PC-9 (cell line): ENCODE results near the gene NOG. TPM values are rescaled to one million over a fixed set of nuclear protein-coding genes. Genes with fewer than 3 reads are reported as not detected.

ENCODE experiments used
- BruUV-seq: library from RNA; stranded (reverse); fragments of 400-500 nt; replicated peaks from 2 replicates; lab custom pipeline; 2021; lab: Mats Ljungman, UMichigan
- CTCF ChIA-PET: fragments of 300-600 bp; sonication (Branson Sonifier 250); formaldehyde crosslinking; loops from one replicate; lab custom pipeline; 2022; ENCODE audit warnings: antibody characterized with exemption; lab: Charles Lee
- POLR2A ChIA-PET: fragments of 300-600 bp; sonication (Branson Sonifier 250); formaldehyde crosslinking; loops from one replicate; lab custom pipeline; 2022; ENCODE audit warnings: antibody characterized with exemption; ENCODE audit not compliant: unreplicated experiment; lab: Charles Lee
- DNase-seq, 2 experiments: peaks; one replicate each; pipeline versions ENCODE4 v3.0.0 to v3.0.0-alpha.2; 2015 to 2022; ENCODE audit warnings: mixed read lengths in 1 of 2
- H2AFZ ChIP-seq: fragments of 200-600 bp; sonication (generic); 2 replicates; pipeline ENCODE4 v1.8.1; 2017; ENCODE audit warnings: antibody characterized with exemption
- H3F3A ChIP-seq: fragments of 200-600 bp; sonication (generic); 2 replicates; pipeline ENCODE4 v1.8.1; 2017; ENCODE audit warnings: antibody characterized with exemption, mild to moderate bottlenecking, low read depth; ENCODE audit not compliant: insufficient read depth
- H3K27ac ChIP-seq: fragments of 200-600 bp; sonication (generic); 2 replicates; pipeline ENCODE4 v1.6.1; 2016; ENCODE audit warnings: mixed run types
- H3K27me3 ChIP-seq: fragments of 200-600 bp; sonication (generic); 2 replicates; pipeline ENCODE4 v1.6.1; 2016; ENCODE audit warnings: low read depth, mixed run types; ENCODE audit not compliant: insufficient read depth
- H3K36me3 ChIP-seq: fragments of 200-600 bp; sonication (generic); 2 replicates; pipeline ENCODE4 v1.6.1; 2016; ENCODE audit warnings: low read depth, mixed run types
- H3K4me1 ChIP-seq: fragments of 200-600 bp; sonication (generic); replicated peaks from 2 replicates; pipeline ENCODE4 v1.6.1; 2016; ENCODE audit warnings: mixed run types; ENCODE audit not compliant: insufficient read depth
- H3K4me2 ChIP-seq: fragments of 200-600 bp; sonication (generic); 2 replicates; pipeline ENCODE4 v1.6.1; 2017; ENCODE audit warnings: mixed run types
- H3K4me3 ChIP-seq: fragments of 200-600 bp; sonication (generic); 2 replicates; pipeline ENCODE4 v1.6.1; 2016; ENCODE audit warnings: mixed run types
- H3K79me2 ChIP-seq: fragments of 200-600 bp; sonication (generic); 2 replicates; pipeline ENCODE4 v1.6.1; 2017; ENCODE audit warnings: low read depth, mixed run types
- H3K9me2 ChIP-seq: fragments of 200-600 bp; sonication (generic); 2 replicates; pipeline ENCODE4 v1.8.1; 2017; ENCODE audit warnings: mild to moderate bottlenecking; ENCODE audit not compliant: insufficient read depth
- H3K9me3 ChIP-seq: fragments of 200-600 bp; sonication (generic); 2 replicates; pipeline ENCODE4 v1.8.1; 2016; ENCODE audit warnings: low read depth; ENCODE audit not compliant: insufficient read depth
- H4K20me1 ChIP-seq: fragments of 200-600 bp; sonication (generic); 2 replicates; pipeline ENCODE4 v1.8.1; 2017; ENCODE audit not compliant: insufficient read depth
- EZH2 ChIP-seq: fragments of 200-600 bp; sonication (generic); IDR thresholded peaks from 2 replicates; pipeline ENCODE4 v1.8.0; 2017; ENCODE audit warnings: antibody characterized with exemption, low read depth
- intact Hi-C: fragments of 100-400 bp; cut with micrococcal nuclease; formaldehyde crosslinking; loops from one replicate; pipeline ENCODE4 v1.10.0; 2022; ENCODE audit not compliant: unreplicated experiment
- total RNA-seq: library from RNA; stranded (reverse); gene quantifications from 2 replicates; pipeline ENCODE4 v1.2.3, GENCODE V29; 2021
- TF ChIP-seq, protein P1 (sequence below): fragments of 200-600 bp; sonication (generic); conservative IDR thresholded peaks from 2 replicates; pipeline ENCODE4 v1.6.1; 2017; ENCODE audit warnings: mixed run types, antibody characterized with exemption, mild to moderate bottlenecking, moderate library complexity

Gene NOG
- total RNA-seq, 1 experiment from 2014 or later: 4.8 TPM

DNA sequence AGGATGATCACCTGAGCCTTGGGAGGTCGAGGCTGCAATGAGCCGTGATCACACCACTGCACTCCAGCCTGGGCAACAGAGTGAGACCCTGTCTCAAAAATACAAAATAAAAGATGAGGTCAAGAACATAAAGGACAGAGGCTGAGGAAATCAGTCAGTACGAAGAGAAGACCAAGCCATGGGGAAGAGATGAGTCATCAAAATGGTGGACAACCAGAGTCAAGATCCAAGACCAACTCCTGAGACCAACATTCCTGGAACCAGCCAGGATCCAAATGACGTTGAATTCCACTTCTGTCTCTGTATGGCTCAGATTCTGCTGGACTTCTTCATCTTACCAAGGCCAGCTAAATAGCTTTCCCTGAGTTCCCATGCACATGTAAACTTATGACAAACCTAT is 44.8 kb upstream of the NOG start:
- no peak overlapping the region for H3K4me3 ChIP-seq
- DNase-seq: no peak
- no peak overlapping the region for H2AFZ ChIP-seq
- TF ChIP-seq, protein P1, sequence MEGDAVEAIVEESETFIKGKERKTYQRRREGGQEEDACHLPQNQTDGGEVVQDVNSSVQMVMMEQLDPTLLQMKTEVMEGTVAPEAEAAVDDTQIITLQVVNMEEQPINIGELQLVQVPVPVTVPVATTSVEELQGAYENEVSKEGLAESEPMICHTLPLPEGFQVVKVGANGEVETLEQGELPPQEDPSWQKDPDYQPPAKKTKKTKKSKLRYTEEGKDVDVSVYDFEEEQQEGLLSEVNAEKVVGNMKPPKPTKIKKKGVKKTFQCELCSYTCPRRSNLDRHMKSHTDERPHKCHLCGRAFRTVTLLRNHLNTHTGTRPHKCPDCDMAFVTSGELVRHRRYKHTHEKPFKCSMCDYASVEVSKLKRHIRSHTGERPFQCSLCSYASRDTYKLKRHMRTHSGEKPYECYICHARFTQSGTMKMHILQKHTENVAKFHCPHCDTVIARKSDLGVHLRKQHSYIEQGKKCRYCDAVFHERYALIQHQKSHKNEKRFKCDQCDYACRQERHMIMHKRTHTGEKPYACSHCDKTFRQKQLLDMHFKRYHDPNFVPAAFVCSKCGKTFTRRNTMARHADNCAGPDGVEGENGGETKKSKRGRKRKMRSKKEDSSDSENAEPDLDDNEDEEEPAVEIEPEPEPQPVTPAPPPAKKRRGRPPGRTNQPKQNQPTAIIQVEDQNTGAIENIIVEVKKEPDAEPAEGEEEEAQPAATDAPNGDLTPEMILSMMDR: no peak
- TF ChIP-seq EZH2: no peak
- H3K79me2 ChIP-seq: no peaks in the 10 kb centered on the region
- CTCF ChIA-PET: no interaction called here
- POLR2A ChIA-PET: no interaction called here
- no peaks in the 10 kb centered on the region for H3F3A ChIP-seq
- peaks cover 22% of the 10 kb centered on the region for H3K27me3 ChIP-seq
- H3K36me3 ChIP-seq: no peaks in the 10 kb centered on the region
- H3K27ac ChIP-seq: no peak overlapping the region
- no peak overlapping the region for H3K4me2 ChIP-seq
- no TSS peak for BruUV-seq
- no peaks in the 10 kb centered on the region for H3K9me2 ChIP-seq
- intact Hi-C loops: no loop called here
- no peaks in the 10 kb centered on the region; the same call in 1 of the 2 replicates for H4K20me1 ChIP-seq
- no peaks in the 10 kb centered on the region for H3K4me1 ChIP-seq
- H3K9me3 ChIP-seq: no peaks in the 10 kb centered on the region

DNA sequence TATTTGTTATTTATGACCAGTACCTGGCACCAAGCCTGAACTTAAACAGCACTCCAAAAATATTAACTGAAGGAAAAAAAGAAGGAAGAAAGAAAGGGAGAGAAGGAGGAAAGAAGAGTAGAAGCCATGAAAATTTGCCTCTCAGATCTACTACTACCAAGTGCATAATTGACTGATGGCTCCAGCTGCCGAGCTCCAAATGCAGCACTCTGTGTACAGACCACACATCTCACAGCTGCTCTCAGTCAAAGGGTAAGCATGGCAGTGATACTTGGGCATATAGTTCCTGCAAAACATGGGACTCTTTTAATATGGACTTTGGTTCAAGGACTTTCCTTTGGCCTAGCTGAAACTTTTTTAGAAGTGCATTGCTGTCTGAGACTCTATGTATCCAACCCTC is 44.0 kb upstream of the NOG start:
- no peaks in the 10 kb centered on the region for H3K4me1 ChIP-seq
- H3K36me3 ChIP-seq: no peaks in the 10 kb centered on the region
- H3K4me3 ChIP-seq: no peak overlapping the region
- no peaks in the 10 kb centered on the region for H3K9me2 ChIP-seq
- no peaks in the 10 kb centered on the region; the same call in 1 of the 2 replicates for H4K20me1 ChIP-seq
- no peak overlapping the region for H2AFZ ChIP-seq
- H3F3A ChIP-seq: no peaks in the 10 kb centered on the region
- H3K27me3 ChIP-seq: peaks cover 18% of the 10 kb centered on the region
- no peak overlapping the region for H3K4me2 ChIP-seq
- no peaks in the 10 kb centered on the region for H3K79me2 ChIP-seq
- no TSS peak for BruUV-seq
- H3K9me3 ChIP-seq: no peaks in the 10 kb centered on the region
- TF ChIP-seq, protein P1: no peak
- no peak for TF ChIP-seq EZH2
- POLR2A ChIA-PET: no interaction called here
- intact Hi-C loops: no loop called here
- no peak overlapping the region for H3K27ac ChIP-seq
- DNase-seq: no peak
- CTCF ChIA-PET: no interaction called here

DNA sequence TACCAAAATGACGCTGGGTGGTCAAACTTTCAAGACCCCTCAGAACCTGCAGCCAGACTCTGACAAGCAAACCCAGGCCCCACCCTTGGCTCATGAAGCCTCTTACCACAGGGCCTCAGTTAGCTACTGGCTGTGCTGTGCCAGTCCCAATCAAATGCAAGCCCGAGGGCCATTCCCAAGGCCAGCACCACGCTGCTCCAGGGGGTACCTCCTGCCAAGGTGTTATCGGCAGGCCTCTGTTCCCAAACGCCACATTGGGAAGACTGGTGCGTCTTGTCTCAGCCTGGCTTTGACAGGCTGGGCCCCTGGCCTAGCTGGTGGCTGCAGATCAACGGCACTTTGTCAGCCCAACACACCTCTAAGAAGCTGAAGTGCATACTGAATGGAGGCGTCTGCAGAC is 35.8 kb upstream of the NOG start:
- TF ChIP-seq, protein P1: no peak
- no peak for TF ChIP-seq EZH2
- Histone ChIP-seq H3K9me2 (no peaks in the 10 kb centered on the region), H3K79me2 (no peaks in the 10 kb centered on the region), H3F3A (no peaks in the 10 kb centered on the region), H3K4me2 (no peak overlapping the region), H3K9me3 (no peaks in the 10 kb centered on the region), H4K20me1 (no peaks in the 10 kb centered on the region), H3K4me1 (no peaks in the 10 kb centered on the region), H3K36me3 (no peaks in the 10 kb centered on the region), H2AFZ (no peak overlapping the region), H3K27me3 (peaks cover 8% of the 10 kb centered on the region), H3K4me3 (no peak overlapping the region), H3K27ac (no peak overlapping the region)
- ChIA-PET CTCF (no interaction called here), POLR2A (no interaction called here)
- intact Hi-C loops: no loop called here
- no peak for DNase-seq
- no TSS peak for BruUV-seq
